A673 (cell line): ENCODE measurements around the gene GALNT9. TPM values are rescaled to one million over a fixed set of nuclear protein-coding genes. Genes with fewer than 3 reads are reported as not detected.
"Not testable (repeated sequence)": the region's sequence is repeated elsewhere in the genome, so short reads cannot be mapped to it uniquely, and the experiment has no call there.

Experiments used
- BruUV-seq: library from RNA; stranded (reverse); fragments of 400-500 nt; replicated peaks from 2 replicates; lab custom pipeline; 2021; lab: Mats Ljungman, UMichigan
- CTCF ChIA-PET: fragments of 300-600 bp; sonication (Branson Sonifier 250); formaldehyde crosslinking; loops from one replicate; lab custom pipeline; 2022; ENCODE audit warnings: antibody characterized with exemption; lab: Charles Lee
- POLR2A ChIA-PET: fragments of 300-600 bp; sonication (Branson Sonifier 250); formaldehyde crosslinking; loops from one replicate; lab custom pipeline; 2022; ENCODE audit warnings: antibody characterized with exemption; ENCODE audit not compliant: low non-redundant PET; lab: Charles Lee
- DNase-seq: peaks from one replicate; pipeline ENCODE4 v3.0.0-alpha.2; 2015; ENCODE audit warnings: low spot score
- H3K27ac ChIP-seq: fragments of 200-600 bp; sonication (generic); 2 replicates; pipeline ENCODE4 v1.5.1; 2016; ENCODE audit warnings: mixed run types, low read depth, mild to moderate bottlenecking, mixed read lengths, antibody characterized with exemption, low read length; ENCODE audit not compliant: poor library complexity, severe bottlenecking
- H3K27me3 ChIP-seq: fragments of 200-600 bp; sonication (generic); replicated peaks from 2 replicates; pipeline ENCODE4 v1.6.1; 2017; ENCODE audit warnings: mixed run types, low read depth, mild to moderate bottlenecking, mixed read lengths, antibody characterized with exemption, low read length; ENCODE audit not compliant: insufficient read depth, poor library complexity
- H3K36me3 ChIP-seq: fragments of 200-600 bp; sonication (generic); 2 replicates; pipeline ENCODE4 v1.6.1; 2016; ENCODE audit warnings: mixed run types, mild to moderate bottlenecking, mixed read lengths, antibody characterized with exemption, low read length; ENCODE audit not compliant: insufficient read depth, poor library complexity, severe bottlenecking
- H3K4me1 ChIP-seq: fragments of 200-600 bp; sonication (generic); 2 replicates; pipeline ENCODE4 v1.6.1; 2017; ENCODE audit warnings: mixed run types, mild to moderate bottlenecking, mixed read lengths, antibody characterized with exemption, low read length; ENCODE audit not compliant: insufficient read depth, poor library complexity, severe bottlenecking
- H3K4me3 ChIP-seq: fragments of 200-600 bp; sonication (generic); 2 replicates; pipeline ENCODE4 v1.5.1; 2016; ENCODE audit warnings: low read depth, mixed run types, mild to moderate bottlenecking, mixed read lengths, low read length; ENCODE audit not compliant: poor library complexity, severe bottlenecking
- H3K9me3 ChIP-seq: fragments of 200-600 bp; sonication (generic); 2 replicates; pipeline ENCODE4 v1.6.1; 2016; ENCODE audit warnings: mixed run types, low read depth, mild to moderate bottlenecking, mixed read lengths, antibody characterized with exemption, low read length; ENCODE audit not compliant: poor library complexity, severe bottlenecking
- EZH2 ChIP-seq: fragments of 200-600 bp; sonication (generic); IDR thresholded peaks from 2 replicates; pipeline ENCODE4 v1.6.1; 2017; ENCODE audit warnings: borderline replicate concordance, low read depth, mild to moderate bottlenecking, mixed read lengths, antibody characterized with exemption, low read length; ENCODE audit not compliant: poor library complexity, severe bottlenecking
- intact Hi-C: fragments of 100-400 bp; cut with micrococcal nuclease; formaldehyde crosslinking; loops from one replicate; pipeline ENCODE4 v1.10.0; 2022; ENCODE audit not compliant: unreplicated experiment
- total RNA-seq: library from RNA; stranded (reverse); gene quantifications from 2 replicates; pipeline ENCODE4 v1.2.3, GENCODE V29; 2021
- TF ChIP-seq, protein P1 (sequence below): fragments of 300-800, 200-600 bp; sonication (generic); conservative IDR thresholded peaks from 2 replicates; pipeline ENCODE4 v1.5.1; 2017; ENCODE audit warnings: low read depth, mild to moderate bottlenecking, antibody characterized with exemption, low read length, moderate library complexity, mixed read lengths

Gene GALNT9
- total RNA-seq, 1 experiment from 2014 or later, result 7.4 TPM

DNA sequence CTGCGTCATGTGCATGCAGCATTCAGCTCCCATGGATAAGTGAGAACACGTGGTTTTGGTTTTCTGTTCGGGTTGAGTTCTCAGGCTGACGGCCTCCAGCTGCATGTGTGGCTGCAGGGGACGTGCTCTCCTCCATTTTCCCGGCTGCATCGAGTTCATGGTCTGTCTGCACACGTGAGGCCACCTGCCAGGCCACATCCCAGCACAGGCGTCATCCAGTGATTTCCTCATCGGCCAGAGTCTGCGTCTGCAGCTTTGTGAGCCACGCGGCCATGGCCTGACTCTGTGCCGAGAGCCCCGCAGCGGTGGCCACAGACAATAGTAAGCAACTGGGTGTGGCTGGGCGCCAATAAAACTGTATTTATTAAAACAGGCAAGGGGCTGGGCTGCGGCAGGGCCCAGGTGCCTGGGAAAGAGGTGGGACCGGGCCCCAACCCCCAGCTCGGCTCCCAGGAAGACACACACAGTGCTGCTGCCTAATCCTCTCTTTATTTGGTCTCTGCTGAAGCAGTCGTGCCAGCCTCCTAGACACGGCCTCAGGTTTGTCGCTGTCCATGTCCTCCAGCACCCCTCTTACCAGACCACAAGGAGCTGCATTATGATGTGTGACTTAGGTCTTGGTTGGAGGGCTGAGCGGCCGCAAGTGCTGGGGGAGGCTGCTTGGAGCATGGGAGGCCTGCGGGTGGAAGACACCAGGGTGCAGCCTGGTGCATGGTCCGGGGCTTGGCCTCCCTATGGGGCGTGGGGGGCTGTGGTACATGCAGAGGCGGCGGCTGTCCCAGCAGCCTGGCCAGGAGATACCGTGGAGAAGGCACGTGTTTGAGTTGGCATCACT lies 133.1 kb downstream of the GALNT9 start:
- ChIA-PET POLR2A (no interaction called here), CTCF (no interaction called here)
- Histone ChIP-seq H3K27ac (no peak overlapping the region), H3K4me1 (peaks cover 7% of the 10 kb centered on the region), H3K9me3 (peaks cover 8% of the 10 kb centered on the region), H3K27me3 (no peaks in the 10 kb centered on the region), H3K4me3 (no peak overlapping the region), H3K36me3 (no peaks in the 10 kb centered on the region)
- BruUV-seq, result no TSS peak
- intact Hi-C loops, result no loop called here
- no peak for DNase-seq
- TF ChIP-seq EZH2, result no peak
- TF ChIP-seq, protein P1, sequence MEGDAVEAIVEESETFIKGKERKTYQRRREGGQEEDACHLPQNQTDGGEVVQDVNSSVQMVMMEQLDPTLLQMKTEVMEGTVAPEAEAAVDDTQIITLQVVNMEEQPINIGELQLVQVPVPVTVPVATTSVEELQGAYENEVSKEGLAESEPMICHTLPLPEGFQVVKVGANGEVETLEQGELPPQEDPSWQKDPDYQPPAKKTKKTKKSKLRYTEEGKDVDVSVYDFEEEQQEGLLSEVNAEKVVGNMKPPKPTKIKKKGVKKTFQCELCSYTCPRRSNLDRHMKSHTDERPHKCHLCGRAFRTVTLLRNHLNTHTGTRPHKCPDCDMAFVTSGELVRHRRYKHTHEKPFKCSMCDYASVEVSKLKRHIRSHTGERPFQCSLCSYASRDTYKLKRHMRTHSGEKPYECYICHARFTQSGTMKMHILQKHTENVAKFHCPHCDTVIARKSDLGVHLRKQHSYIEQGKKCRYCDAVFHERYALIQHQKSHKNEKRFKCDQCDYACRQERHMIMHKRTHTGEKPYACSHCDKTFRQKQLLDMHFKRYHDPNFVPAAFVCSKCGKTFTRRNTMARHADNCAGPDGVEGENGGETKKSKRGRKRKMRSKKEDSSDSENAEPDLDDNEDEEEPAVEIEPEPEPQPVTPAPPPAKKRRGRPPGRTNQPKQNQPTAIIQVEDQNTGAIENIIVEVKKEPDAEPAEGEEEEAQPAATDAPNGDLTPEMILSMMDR, result no peak

DNA sequence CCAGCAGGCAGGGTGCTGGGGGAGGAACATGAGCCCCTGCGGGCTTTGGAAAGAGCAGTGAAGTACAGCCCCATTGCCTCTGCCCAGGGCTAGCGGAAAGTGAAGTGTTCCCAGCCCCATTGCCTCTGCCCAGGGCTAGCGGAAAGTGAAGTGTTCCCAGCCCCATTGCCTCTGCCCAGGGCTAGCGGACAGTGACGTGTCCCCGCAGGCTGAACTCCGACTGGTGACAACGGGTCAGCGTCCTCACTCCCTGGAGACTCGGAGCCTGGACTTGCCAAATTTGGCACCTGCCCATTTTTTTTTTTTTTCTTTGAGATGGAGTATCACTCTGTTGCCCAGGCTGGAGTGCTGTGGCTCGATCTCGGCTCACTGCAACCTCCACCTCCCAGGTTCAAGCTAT lies 134.1 kb downstream of the GALNT9 start:
- peaks cover 17% of the 10 kb centered on the region for H3K4me1 ChIP-seq
- CTCF ChIA-PET, H3K9me3 ChIP-seq, H3K27me3 ChIP-seq, H3K27ac ChIP-seq, intact Hi-C loops, H3K4me3 ChIP-seq, H3K36me3 ChIP-seq, DNase-seq, POLR2A ChIA-PET, BruUV-seq: not testable (repeated sequence)

DNA sequence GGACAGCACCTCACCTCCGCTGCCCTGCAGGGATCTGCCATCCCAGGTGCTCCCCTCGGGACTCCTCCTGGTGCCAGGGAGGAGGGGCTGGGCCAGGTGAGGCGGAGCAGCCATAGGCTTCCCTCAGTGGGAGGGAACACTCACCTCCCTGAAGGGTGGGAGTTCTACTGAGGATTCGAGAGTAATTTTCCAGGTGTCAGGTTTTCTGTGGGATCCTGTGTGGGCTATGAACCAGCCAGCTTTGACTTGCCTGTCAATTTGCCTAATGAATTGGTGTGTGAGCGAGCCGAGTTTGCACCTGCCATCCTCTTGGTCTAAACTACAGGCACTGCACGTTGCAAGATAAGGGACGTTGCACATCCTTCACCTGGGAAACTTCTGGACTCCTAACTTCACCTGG lies 134.8 kb downstream of the GALNT9 start:
- no peak for DNase-seq
- intact Hi-C loops, result no loop called here
- no peaks in the 10 kb centered on the region for H3K27me3 ChIP-seq
- H3K9me3 ChIP-seq, result peaks cover 8% of the 10 kb centered on the region
- no TSS peak for BruUV-seq
- no peak overlapping the region for H3K4me3 ChIP-seq
- no peaks in the 10 kb centered on the region for H3K36me3 ChIP-seq
- TF ChIP-seq, protein P1, result no peak
- TF ChIP-seq EZH2, result no peak
- peaks cover 21% of the 10 kb centered on the region for H3K4me1 ChIP-seq
- ChIA-PET POLR2A (no interaction called here), CTCF (interaction anchor here (1.0 kb wide), 1 partner anchor 16 kb away, joined by 3 read pairs; no protein-coding TSS in a partner anchor)
- no peak overlapping the region for H3K27ac ChIP-seq
